Lung (tissue), 12 donors: ENCODE data around the gene DSG2. TPM values are rescaled to one million over a fixed set of nuclear protein-coding genes. Genes with fewer than 3 reads are reported as not detected.

ENCODE experiments used
- ATAC-seq: fragments of 200-7000 bp; cut with Tn5 transposase; one replicate; pipeline ENCODE4 v1.9.1; 2020; ENCODE audit warnings: moderate number of reproducible peaks; ENCODE audit not compliant: insufficient read depth, low FRiP score
- DNase-seq, 3 donors: peaks; one replicate each; pipeline ENCODE4 v3.0.0-alpha.2; 2013 to 2017
- H3K27ac ChIP-seq, 2 donors: one replicate each; pipeline ENCODE4 v1.5.1; 2013; ENCODE audit warnings: mild to moderate bottlenecking in 2 of 2, moderate library complexity in 2 of 2, control low read depth in 1 of 2, inconsistent platforms in 1 of 2, low read depth in 1 of 2, low read length in 1 of 2
- H3K27me3 ChIP-seq, 3 donors: one replicate each; pipeline ENCODE4 v1.5.1; 2013; ENCODE audit warnings: low read length in 2 of 3; ENCODE audit not compliant: control insufficient read depth in 3 of 3, insufficient read depth in 3 of 3
- H3K36me3 ChIP-seq, 4 donors: one replicate each; pipeline ENCODE4 v1.5.1; 2013; ENCODE audit warnings: low read length in 4 of 4, mild to moderate bottlenecking in 1 of 4, moderate library complexity in 1 of 4; ENCODE audit not compliant: control insufficient read depth in 4 of 4, insufficient read depth in 4 of 4
- H3K4me1 ChIP-seq, 5 donors: one replicate each; pipeline ENCODE4 v1.5.1; 2013; ENCODE audit warnings: low read length in 5 of 5, mild to moderate bottlenecking in 2 of 5, moderate library complexity in 1 of 5; ENCODE audit not compliant: control insufficient read depth in 5 of 5, insufficient read depth in 5 of 5
- H3K4me3 ChIP-seq: one replicate; pipeline ENCODE4 v1.5.1; 2013; ENCODE audit warnings: mild to moderate bottlenecking, control low read depth, moderate library complexity
- H3K9ac ChIP-seq, 2 donors: one replicate each; pipeline ENCODE4 v1.5.1; 2013; ENCODE audit warnings: low read length in 2 of 2, control low read depth in 1 of 2; ENCODE audit not compliant: insufficient read depth in 1 of 2
- H3K9me3 ChIP-seq, 4 donors: one replicate each; pipeline ENCODE4 v1.5.1; 2013; ENCODE audit warnings: low read length in 3 of 4, mild to moderate bottlenecking in 1 of 4, moderate library complexity in 1 of 4; ENCODE audit not compliant: control insufficient read depth in 4 of 4, insufficient read depth in 3 of 4
- WGBS, 2 donors: extraction: QIAGEN DNeasy Blood & Tissue Kit; methylation state at CpG; one replicate each; pipeline ENCODE4 v1.1.7; 2013; 5-methylcytosine and 5-hydroxymethylcytosine counted together
- polyA plus RNA-seq, 2 donors: library from polyadenylated mRNA; stranded (reverse); fragments of 200-250 nt; gene quantifications; one replicate each; pipeline ENCODE4 v1.2.1, GENCODE V29; 2013
- total RNA-seq, 2 donors: library from RNA; depleted of rRNA in 1 of 2; stranded (reverse); fragments of >200 nt in 1 of 2; gene quantifications; one replicate each; pipeline ENCODE4 v1.2.1, GENCODE V29; 2014 to 2021
- TF ChIP-seq, protein P1 (sequence below): IDR thresholded peaks from 2 replicates; pipeline ENCODE4 v1.5.1; 2012; ENCODE audit warnings: mild to moderate bottlenecking; ENCODE audit errors: control extremely low read depth, extremely low read depth
- donor health status: control.
- donor health status: control.
- donor health status: Bipolar disorder and iron deficiency.
- donor health status: healthy.
- donor health status: DM: yes; HTN: yes; CAD: no.

Gene DSG2
- total and polyA plus RNA-seq, 4 donors = 8.9 to 28.0 (median 21.6) TPM

DNA sequence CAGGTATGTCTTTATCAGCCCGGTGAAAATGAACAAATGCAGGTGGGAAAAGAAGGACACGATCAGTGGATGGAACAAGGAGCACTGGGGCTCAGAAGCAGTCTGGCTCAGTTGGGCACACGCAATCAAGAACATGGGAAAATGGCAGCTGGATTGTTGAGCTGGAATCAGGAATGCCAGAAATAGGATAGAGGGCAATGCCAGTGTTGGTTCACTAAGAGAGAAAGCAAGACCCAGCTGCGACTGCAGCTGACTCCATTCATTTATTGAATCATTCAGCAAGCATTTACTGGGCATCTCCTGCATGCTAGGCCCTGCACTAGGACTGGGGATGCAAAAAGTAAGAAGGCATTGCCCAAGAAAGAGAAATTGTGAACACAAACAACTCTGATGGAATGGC, 80.1 kb downstream of the DSG2 start:
- H3K4me3 ChIP-seq = no peak overlapping the region
- no peaks in the 10 kb centered on the region for H3K27me3 ChIP-seq
- no peak overlapping the region for H3K27ac ChIP-seq
- peaks cover 0 to 2% (median 0%) of the 10 kb centered on the region in 5 donors for H3K4me1 ChIP-seq
- TF ChIP-seq, protein P1, sequence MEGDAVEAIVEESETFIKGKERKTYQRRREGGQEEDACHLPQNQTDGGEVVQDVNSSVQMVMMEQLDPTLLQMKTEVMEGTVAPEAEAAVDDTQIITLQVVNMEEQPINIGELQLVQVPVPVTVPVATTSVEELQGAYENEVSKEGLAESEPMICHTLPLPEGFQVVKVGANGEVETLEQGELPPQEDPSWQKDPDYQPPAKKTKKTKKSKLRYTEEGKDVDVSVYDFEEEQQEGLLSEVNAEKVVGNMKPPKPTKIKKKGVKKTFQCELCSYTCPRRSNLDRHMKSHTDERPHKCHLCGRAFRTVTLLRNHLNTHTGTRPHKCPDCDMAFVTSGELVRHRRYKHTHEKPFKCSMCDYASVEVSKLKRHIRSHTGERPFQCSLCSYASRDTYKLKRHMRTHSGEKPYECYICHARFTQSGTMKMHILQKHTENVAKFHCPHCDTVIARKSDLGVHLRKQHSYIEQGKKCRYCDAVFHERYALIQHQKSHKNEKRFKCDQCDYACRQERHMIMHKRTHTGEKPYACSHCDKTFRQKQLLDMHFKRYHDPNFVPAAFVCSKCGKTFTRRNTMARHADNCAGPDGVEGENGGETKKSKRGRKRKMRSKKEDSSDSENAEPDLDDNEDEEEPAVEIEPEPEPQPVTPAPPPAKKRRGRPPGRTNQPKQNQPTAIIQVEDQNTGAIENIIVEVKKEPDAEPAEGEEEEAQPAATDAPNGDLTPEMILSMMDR = no peak
- no peak overlapping the region for H3K9ac ChIP-seq
- ATAC-seq (no peak), DNase-seq (no peak)
- H3K9me3 ChIP-seq = peaks cover 0 to 2% (median 0%) of the 10 kb centered on the region in 4 donors
- 95 to 96% methylated on average over 4 of the region's 4 CpGs for WGBS, 2 donors
- no peaks in the 10 kb centered on the region for H3K36me3 ChIP-seq

DNA sequence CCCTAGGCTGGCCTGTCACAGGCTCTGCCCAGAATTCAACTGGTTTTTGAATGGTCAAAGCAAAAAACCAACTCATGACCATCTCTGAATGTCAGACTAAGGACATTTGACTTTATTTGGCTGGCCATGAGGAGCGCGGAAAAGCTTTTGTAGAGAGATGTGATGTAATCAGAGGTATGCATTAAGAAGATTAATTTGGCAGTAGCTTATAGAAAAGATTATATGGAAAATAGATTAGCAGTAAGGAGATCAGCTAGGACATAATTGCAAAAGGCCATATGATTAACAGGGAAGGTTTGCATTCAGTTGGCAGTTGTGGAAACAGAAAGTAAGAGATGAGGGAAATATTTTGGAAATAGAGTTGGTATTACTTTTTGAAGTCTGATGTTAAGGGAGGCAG, 81.4 kb downstream of the DSG2 start:
- ATAC-seq (no peak), DNase-seq (no peak)
- 85 to 89% methylated on average over 2 of the region's 2 CpGs for WGBS, 2 donors
- TF ChIP-seq, protein P1 = no peak
- Histone ChIP-seq H3K9me3 (peaks cover 0 to 2% (median 0%) of the 10 kb centered on the region in 4 donors), H3K4me1 (peaks cover 0 to 2% (median 0%) of the 10 kb centered on the region in 5 donors), H3K4me3 (no peak overlapping the region), H3K27ac (no peak overlapping the region), H3K27me3 (no peaks in the 10 kb centered on the region), H3K9ac (no peak overlapping the region), H3K36me3 (no peaks in the 10 kb centered on the region)

DNA sequence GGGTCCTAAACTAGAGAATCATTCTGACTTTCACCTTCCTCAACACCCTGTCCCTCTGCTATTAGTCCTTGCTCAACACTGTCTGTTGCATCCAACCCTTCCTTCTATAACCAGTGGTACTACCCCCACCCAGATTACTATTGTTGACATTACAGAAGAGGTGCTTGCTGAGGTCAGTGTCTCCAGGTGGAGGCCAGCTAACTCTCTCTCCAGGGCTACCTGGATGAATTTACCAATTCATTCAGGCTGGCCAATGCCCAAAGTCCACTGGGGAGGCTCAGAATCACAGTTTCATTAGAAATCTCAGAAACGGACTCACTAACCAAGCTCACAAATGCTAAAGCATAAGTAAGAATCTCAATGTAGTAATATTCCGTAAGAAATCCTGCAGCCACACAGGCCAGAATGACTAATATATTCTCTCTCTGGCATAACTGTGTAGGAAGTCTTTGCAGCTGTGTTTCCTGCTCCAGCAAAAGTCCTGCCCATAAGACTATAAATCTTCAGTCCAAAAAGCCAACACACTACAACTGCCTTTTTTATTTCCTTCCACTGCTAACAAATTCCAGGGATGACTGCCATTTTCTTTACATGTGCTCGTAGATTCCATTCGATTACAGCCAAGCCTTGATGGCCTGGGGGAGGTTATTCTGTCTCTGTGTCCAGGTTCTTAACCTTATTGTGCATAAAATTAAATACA, 83.7 kb downstream of the DSG2 start:
- no peak overlapping the region for H3K27ac ChIP-seq
- TF ChIP-seq, protein P1 = no peak
- H3K9ac ChIP-seq = no peak overlapping the region
- ATAC-seq = peak; percentile 53
- peaks cover 0 to 2% (median 0%) of the 10 kb centered on the region in 4 donors for H3K9me3 ChIP-seq
- DNase-seq = peak in 1 of 3 donors; percentile 18
- H3K27me3 ChIP-seq = no peaks in the 10 kb centered on the region
- no peak overlapping the region for H3K4me3 ChIP-seq
- H3K36me3 ChIP-seq = no peaks in the 10 kb centered on the region
- H3K4me1 ChIP-seq = peaks cover 0 to 2% (median 0%) of the 10 kb centered on the region in 5 donors
- 22 to 36% methylated on average over 4 of the region's 4 CpGs for WGBS, 2 donors
